HL-60 (cell line): ENCODE measurements around the gene SCYGR6.

Source experiments
- DNase-seq, 2 experiments: peaks; one replicate each; pipeline ENCODE4 v3.0.0-alpha.2; 2010 to 2020; ENCODE audit warnings: low read depth in 1 of 2, low spot score in 1 of 2
- H3K27ac ChIP-seq: fragments of 250-450 bp; sonication (Bioruptor Pico); replicated peaks from 2 replicates; pipeline ENCODE4 v1.5.1; 2020; ENCODE audit warnings: mild to moderate bottlenecking, moderate library complexity
- H3K27me3 ChIP-seq: fragments of 250-450 bp; sonication (Bioruptor Pico); 2 replicates; pipeline ENCODE4 v1.5.1; 2021; ENCODE audit warnings: mild to moderate bottlenecking, moderate library complexity; ENCODE audit not compliant: insufficient read depth, poor library complexity, severe bottlenecking
- H3K4me3 ChIP-seq: replicated peaks from 2 replicates; pipeline ENCODE4 v1.5.1; 2011; ENCODE audit warnings: mild to moderate bottlenecking, control low read depth, low read length; ENCODE audit not compliant: insufficient read depth
- CTCF ChIP-seq: IDR thresholded peaks from one replicate; pipeline ENCODE4 v1.5.1; 2011; ENCODE audit warnings: low read length, control low read depth, inconsistent platforms; ENCODE audit not compliant: insufficient read depth
- GABPA ChIP-seq: IDR thresholded peaks from 2 replicates; pipeline ENCODE4 v1.6.1; 2012; ENCODE audit warnings: low read depth
- POLR2AphosphoS5 ChIP-seq: IDR thresholded peaks from 2 replicates; pipeline ENCODE4 v1.6.1; 2012; ENCODE audit warnings: low read depth
- REST ChIP-seq: IDR thresholded peaks from 2 replicates; pipeline ENCODE4 v1.6.1; 2012; ENCODE audit warnings: low read depth; ENCODE audit not compliant: insufficient replicate concordance
- SPI1 ChIP-seq: IDR thresholded peaks from 2 replicates; pipeline ENCODE4 v1.6.1; 2012; ENCODE audit warnings: low read depth, mild to moderate bottlenecking, borderline replicate concordance
- long read RNA-seq: library from polyadenylated mRNA; unstranded; transcript quantifications from one replicate; pipeline ENCODE4 v2.0.0, GENCODE V29; 2020

Gene SCYGR6
- long read RNA-seq = 0 reads

GRCh38 chr2:227724394-227725039 is at the start of gene SCYGR6:
Gene SCYGR6, minus strand, starts transcription at chr2:227724757. Its CDS starts 0 bp downstream, at chr2:227724757.
- TF ChIP-seq POLR2AphosphoS5 (peak; percentile 80), GABPA (no peak), CTCF (no peak), SPI1 (peak; percentile 67), REST (no peak)
- Histone ChIP-seq H3K4me3 (no peak within 1 kb of the TSS), H3K27me3 (peaks cover 2% of the 10 kb centered on the region), H3K27ac (no peak within 1 kb of the TSS)
- peak in 1 of 2 experiments; percentile 51 for DNase-seq

GRCh38 chr2:227774011-227774624 is 49.6 kb upstream of the SCYGR6 start:
- H3K27me3 ChIP-seq = no peaks in the 10 kb centered on the region
- no peak for TF ChIP-seq SPI1
- no peak for TF ChIP-seq CTCF
- TF ChIP-seq POLR2AphosphoS5 = no peak
- no peak for TF ChIP-seq GABPA
- TF ChIP-seq REST = no peak
- H3K27ac ChIP-seq = no peak overlapping the region
- peak in 1 of 2 experiments; percentile 14 for DNase-seq
- no peak overlapping the region for H3K4me3 ChIP-seq

GRCh38 chr2:227772932-227773331 is 48.4 kb upstream of the SCYGR6 start:
- Histone ChIP-seq H3K4me3 (no peak overlapping the region), H3K27me3 (no peaks in the 10 kb centered on the region), H3K27ac (no peak overlapping the region)
- TF ChIP-seq SPI1 = no peak
- no peak for TF ChIP-seq POLR2AphosphoS5
- TF ChIP-seq CTCF = no peak
- no peak for TF ChIP-seq GABPA
- TF ChIP-seq REST = no peak
- DNase-seq = no peak
